ENCODE data around the gene ANKH. TPM values are rescaled to one million over a fixed set of nuclear protein-coding genes. Genes with fewer than 3 reads are reported as not detected.

The ANKH gene
- total and polyA plus RNA-seq, 8 donors = 6.6 to 57.5 (median 10.6) TPM

DNA sequence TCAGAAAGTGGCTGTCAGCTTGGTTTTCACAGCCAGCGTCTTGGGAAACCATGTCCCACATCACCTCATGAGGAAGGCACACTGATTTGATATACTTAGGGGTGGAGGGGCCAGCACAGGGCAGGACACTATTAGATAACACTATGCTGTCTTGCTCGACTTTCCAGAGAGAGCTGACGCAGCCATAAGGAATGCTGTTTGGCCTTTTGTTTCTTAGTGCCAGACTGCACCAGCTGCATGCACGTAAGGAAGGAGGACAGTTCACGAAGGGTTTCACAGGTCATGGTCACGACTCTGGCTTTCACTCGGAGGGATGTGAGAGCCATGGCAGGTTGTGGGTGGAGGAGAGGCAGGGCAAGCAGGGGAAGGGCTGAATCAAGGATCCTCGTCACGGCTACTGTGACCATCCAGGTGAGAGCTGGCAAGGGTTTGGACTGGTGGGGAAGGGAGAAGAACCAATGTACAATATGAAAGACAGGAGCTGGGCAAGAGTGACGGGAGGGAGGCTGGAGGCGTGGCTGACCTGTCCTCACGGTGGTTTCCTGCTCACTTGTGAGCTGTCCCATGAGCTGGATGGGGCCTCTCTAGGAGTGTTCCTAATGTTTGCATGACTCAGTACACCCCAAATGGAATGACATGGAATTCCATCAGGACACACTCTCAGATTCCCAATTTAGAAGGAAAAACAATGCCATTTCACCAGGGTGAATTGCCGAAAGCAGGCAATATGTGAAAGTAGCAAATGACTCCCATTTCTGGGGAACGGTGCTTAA lies 145.3 kb downstream of the ANKH start:
- TF ChIP-seq CTCF (IDR thresholded peaks at IDR 0.05) = no peak
- H3K27me3 ChIP-seq = no peaks in the 10 kb centered on the region
- DNase-seq = no peak

DNA sequence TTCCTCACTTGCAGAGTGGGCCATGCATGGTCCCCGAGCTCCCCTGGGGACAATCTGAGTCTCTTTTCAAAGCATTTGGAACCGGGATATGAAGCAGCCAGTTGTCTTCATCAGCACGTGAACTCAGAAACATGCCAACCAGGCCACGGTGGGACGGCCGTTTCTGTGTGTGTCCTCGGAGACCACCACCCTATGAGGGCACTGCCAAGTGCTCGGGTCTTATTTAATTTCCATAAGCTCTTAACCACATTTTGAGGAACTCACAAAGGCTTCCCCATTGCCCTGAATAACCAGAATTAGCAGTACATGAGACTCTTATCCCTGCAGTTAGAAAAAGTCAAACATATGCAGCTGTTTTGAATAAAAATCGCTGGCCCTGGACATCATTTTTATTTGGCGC lies 146.9 kb downstream of the ANKH start:
- DNase-seq (no peak), ATAC-seq (peak; percentile 10)
- Histone ChIP-seq H3K27me3 (no peaks in the 10 kb centered on the region), H3K4me1 (peaks cover 0 to 6% of the 10 kb centered on the region in 2 donors), H3K9me3 (no peaks in the 10 kb centered on the region), H3K36me3 (no peaks in the 10 kb centered on the region), H3K27ac (no peak overlapping the region), H3K4me3 (no peak overlapping the region)
- no peak for TF ChIP-seq CTCF (IDR thresholded peaks at IDR 0.05)
- intact Hi-C loops (cut with DNase I) = loop anchor here in 1 of 2 donors (5.0 kb wide), 1 partner anchor 288 kb away; no protein-coding TSS in a partner anchor

More for the DNA sequence above, 145.3 kb downstream of the ANKH start:
- Histone ChIP-seq H3K27ac (no peak overlapping the region), H3K9me3 (no peaks in the 10 kb centered on the region), H3K4me1 (peaks cover 0 to 6% of the 10 kb centered on the region in 2 donors), H3K36me3 (peaks cover 0 to 5% of the 10 kb centered on the region in 2 donors), H3K4me3 (no peak overlapping the region)
- intact Hi-C loops (cut with DNase I) = loop anchor here in 1 of 2 donors (5.0 kb wide), 1 partner anchor 286 kb away; no protein-coding TSS in a partner anchor
- ATAC-seq = no peak

- DNase-seq (no peak), ATAC-seq (no peak)
- intact Hi-C loops (cut with DNase I) = no loop called here
- Histone ChIP-seq H3K27ac (no peak overlapping the region), H3K36me3 (no peaks in the 10 kb centered on the region), H3K4me3 (no peak overlapping the region), H3K27me3 (no peaks in the 10 kb centered on the region), H3K4me1 (peaks cover 0 to 6% of the 10 kb centered on the region in 2 donors), H3K9me3 (no peaks in the 10 kb centered on the region)
- no peak for TF ChIP-seq CTCF (IDR thresholded peaks at IDR 0.05)
Measured at GRCh38 chr5:14723701-14724132, 147.9 kb downstream of the ANKH start.

- intact Hi-C loops (cut with DNase I) = no loop called here
- ATAC-seq = no peak
Measured at GRCh38 chr5:14722923-14723322, 148.7 kb downstream of the ANKH start.

More at GRCh38 chr5:14722923-14723322, 148.7 kb downstream of the ANKH start:
- H3K27ac ChIP-seq = no peak overlapping the region
- H3K27me3 ChIP-seq = no peaks in the 10 kb centered on the region
- no peak for DNase-seq
- no peak for TF ChIP-seq CTCF (IDR thresholded peaks at IDR 0.05)
- no peak overlapping the region for H3K4me3 ChIP-seq
- no peaks in the 10 kb centered on the region for H3K9me3 ChIP-seq
- H3K4me1 ChIP-seq = peaks cover 0 to 6% of the 10 kb centered on the region in 2 donors
- H3K36me3 ChIP-seq = no peaks in the 10 kb centered on the region

Measured in left lung (tissue), 10 donors.